CD4-positive, alpha-beta memory T cell (primary cell): ENCODE data around the gene MYL3. TPM values are rescaled to one million over a fixed set of nuclear protein-coding genes. Genes with fewer than 3 reads are reported as not detected.

Experiments used
- CTCF ChIA-PET: fragments of 350-600 bp; sonication (Branson Sonifier 250); formaldehyde crosslinking; loops from one replicate; lab custom pipeline; 2021; ENCODE audit warnings: inconsistent platforms; ENCODE audit not compliant: partially characterized antibody; lab: Charles Lee
- POLR2A ChIA-PET: fragments of 350-600 bp; sonication (Branson Sonifier 250); formaldehyde crosslinking; loops from one replicate; lab custom pipeline; 2021; ENCODE audit not compliant: partially characterized antibody; lab: Charles Lee
- DNase-seq, 5 donors: peaks; one replicate each; pipeline versions ENCODE4 v3.0.0 to v3.0.0-alpha.2; 2020 to 2022; ENCODE audit warnings: mixed read lengths in 1 of 5
- H3K27ac ChIP-seq: one replicate; pipeline ENCODE4 v1.7.0; 2013; ENCODE audit warnings: low read depth, low read length
- H3K27me3 ChIP-seq: 2 replicates; pipeline ENCODE4 v1.7.0; 2013; ENCODE audit warnings: mild to moderate bottlenecking, low read length, moderate library complexity; ENCODE audit not compliant: insufficient read depth
- H3K36me3 ChIP-seq: 2 replicates; pipeline ENCODE4 v1.7.0; 2013; ENCODE audit warnings: mild to moderate bottlenecking, low read length, moderate library complexity; ENCODE audit not compliant: insufficient read depth
- H3K4me1 ChIP-seq: 2 replicates; pipeline ENCODE4 v1.7.0; 2013; ENCODE audit warnings: mild to moderate bottlenecking, low read length, moderate library complexity; ENCODE audit not compliant: insufficient read depth
- H3K4me3 ChIP-seq, 2 donors: one replicate each; pipeline ENCODE4 v1.7.0; 2013; ENCODE audit warnings: low read length in 2 of 2, mild to moderate bottlenecking in 1 of 2
- H3K9me3 ChIP-seq, 2 donors: one replicate each; pipeline ENCODE4 v1.7.0; 2013; ENCODE audit warnings: low read length in 2 of 2, control low read depth in 1 of 2; ENCODE audit not compliant: control insufficient read depth in 1 of 2
- H3K27ac Mint-ChIP-seq, 7 donors: one replicate each; pipeline ENCODE4 v1.8.0; 2020 to 2021; ENCODE audit warnings: mixed read lengths in 7 of 7, mild to moderate bottlenecking in 6 of 7, inconsistent platforms in 3 of 7, moderate library complexity in 3 of 7
- H3K27me3 Mint-ChIP-seq, 2 donors: one replicate each; pipeline ENCODE4 v1.8.0; 2020 to 2021; ENCODE audit warnings: mixed read lengths in 2 of 2
- H3K36me3 Mint-ChIP-seq, 2 donors: one replicate each; pipeline ENCODE4 v1.8.0; 2020 to 2021; ENCODE audit warnings: mixed read lengths in 2 of 2, inconsistent platforms in 1 of 2, mild to moderate bottlenecking in 1 of 2
- H3K4me1 Mint-ChIP-seq, 4 donors: one replicate each; pipeline ENCODE4 v1.8.0; 2020 to 2021; ENCODE audit warnings: mixed read lengths in 4 of 4, mild to moderate bottlenecking in 1 of 4
- H3K4me3 Mint-ChIP-seq, 8 donors: one replicate each; pipeline ENCODE4 v1.8.0; 2020 to 2021; ENCODE audit warnings: mixed read lengths in 8 of 8, mild to moderate bottlenecking in 7 of 8, moderate library complexity in 6 of 8, inconsistent platforms in 3 of 8
- H3K9me3 Mint-ChIP-seq, 8 donors: one replicate each; pipeline ENCODE4 v1.8.0; 2020 to 2021; ENCODE audit warnings: mixed read lengths in 8 of 8, mild to moderate bottlenecking in 5 of 8, inconsistent platforms in 3 of 8, moderate library complexity in 1 of 8
- intact Hi-C: fragments of 100-400 bp; cut with micrococcal nuclease; formaldehyde crosslinking; loops from one replicate; pipeline ENCODE4 v1.15.1; 2023
- polyA plus RNA-seq, 2 donors: library from polyadenylated mRNA; unstranded; fragments of 300-500 nt; fragmentation: Illumina TruSeq; gene quantifications; one replicate each; pipeline ENCODE4 v1.2.3, GENCODE V29; 2021
- total RNA-seq, 2 experiments: library from RNA; stranded (reverse); gene quantifications; one replicate each; pipeline ENCODE4 v1.2.3, GENCODE V29; 2021

MYL3 gene
- total and polyA plus RNA-seq, 4 experiments from 2014 or later = not detected

DNA sequence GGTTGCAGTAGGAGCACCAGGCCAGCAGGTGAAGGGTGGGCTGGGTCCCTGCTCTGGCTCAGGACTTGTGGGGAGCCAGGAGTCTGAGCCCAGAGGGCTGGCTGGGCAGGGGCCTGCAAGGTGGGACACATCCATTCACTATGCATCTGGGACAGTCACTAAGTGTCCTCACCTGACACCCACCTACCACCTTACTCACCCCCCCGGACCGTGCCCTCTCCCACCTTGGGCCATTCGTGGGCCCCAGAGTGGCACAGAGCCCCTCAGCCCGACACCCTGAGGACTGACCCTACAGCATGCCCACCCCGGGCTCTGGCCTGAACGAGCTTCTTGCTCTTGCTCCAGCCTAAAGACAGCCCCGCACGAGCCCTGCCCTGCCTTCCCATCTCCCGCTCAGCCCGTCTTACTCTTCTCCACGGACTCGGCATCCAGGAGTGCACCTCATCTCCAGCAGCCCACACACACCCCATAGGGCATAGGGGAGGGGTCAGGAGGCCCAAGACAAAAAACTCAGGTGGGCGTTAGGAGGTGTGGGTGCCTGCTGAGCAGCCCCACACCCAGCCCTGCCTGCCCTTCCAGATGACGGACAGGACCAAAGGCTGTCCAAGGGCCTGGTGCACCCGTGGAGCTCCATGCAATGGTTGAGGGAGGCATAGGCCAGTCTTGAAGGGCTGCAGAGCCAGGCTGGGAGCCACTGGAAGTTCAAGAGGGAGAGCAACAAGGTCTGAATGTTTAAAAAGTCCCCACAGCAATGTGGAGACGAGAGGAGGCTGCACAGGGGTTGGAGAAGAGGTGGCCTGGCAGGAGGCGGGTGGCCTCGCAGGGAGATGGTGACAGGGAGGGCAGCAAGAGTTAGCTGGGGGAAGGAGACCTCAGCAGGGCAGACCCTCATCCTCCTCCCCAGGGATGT, 41.3 kb upstream of the MYL3 start:
- H3K9me3 Mint-ChIP-seq = no peaks in the 10 kb centered on the region
- ChIA-PET POLR2A (no interaction called here), CTCF (no interaction called here)
- Histone ChIP-seq H3K27ac (no peak overlapping the region), H3K27me3 (no peaks in the 10 kb centered on the region), H3K4me1 (peaks cover 5% of the 10 kb centered on the region), H3K9me3 (no peaks in the 10 kb centered on the region), H3K36me3 (no peaks in the 10 kb centered on the region), H3K4me3 (no peak overlapping the region)
- H3K27me3 Mint-ChIP-seq = no peaks in the 10 kb centered on the region
- no peaks in the 10 kb centered on the region for H3K36me3 Mint-ChIP-seq
- intact Hi-C loops = no loop called here
- H3K4me1 Mint-ChIP-seq = peaks cover 4 to 5% (median 4%) of the 10 kb centered on the region in 4 donors
- DNase-seq = peak in 1 of 5 donors; percentile 22
- H3K4me3 Mint-ChIP-seq = no peak overlapping the region
- H3K27ac Mint-ChIP-seq = no peak overlapping the region

DNA sequence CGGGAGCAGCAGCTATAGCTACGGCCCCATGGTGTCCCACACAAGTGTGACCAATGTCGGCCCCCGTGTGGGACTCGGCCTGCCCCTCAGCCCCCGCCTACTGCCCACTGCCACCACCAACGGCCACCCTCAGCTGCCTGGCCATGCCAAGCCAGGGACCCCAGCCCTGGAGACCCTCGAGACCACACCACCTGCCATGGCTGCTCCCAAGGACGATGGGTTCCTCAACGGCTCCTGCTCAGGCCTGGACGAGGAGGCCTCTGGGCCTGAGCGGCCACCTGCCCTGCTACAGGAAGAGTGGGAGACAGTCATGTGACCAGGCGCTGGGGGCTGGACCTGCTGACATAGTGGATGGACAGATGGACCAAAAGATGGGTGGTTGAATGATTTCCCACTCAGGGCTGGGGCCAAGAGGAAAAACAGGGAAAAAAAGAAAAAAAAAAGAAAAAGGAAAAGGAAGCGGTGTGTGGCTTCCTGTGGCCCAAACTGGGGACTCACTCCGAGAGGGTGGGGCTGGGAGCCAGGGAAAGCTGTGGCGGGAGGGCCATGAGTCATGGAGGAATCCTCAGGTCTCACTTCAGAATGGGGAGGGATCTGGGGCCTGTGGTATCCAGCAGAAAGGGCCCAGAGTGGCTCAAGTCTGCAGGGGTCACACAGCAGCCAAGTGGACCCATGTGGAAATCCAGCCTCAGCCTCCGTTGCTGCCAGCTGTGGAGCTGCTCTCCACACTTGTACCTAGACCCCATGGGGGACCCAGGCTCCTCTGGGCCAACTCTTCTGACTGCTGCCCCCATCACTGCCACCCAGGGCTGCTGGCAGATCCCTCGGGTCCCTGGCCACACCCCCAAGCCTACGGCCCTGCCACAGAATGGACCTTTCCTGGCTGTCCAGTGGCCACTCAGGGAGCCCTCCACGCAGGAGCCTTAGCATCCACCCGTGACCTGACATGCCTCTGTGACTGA, 40.4 kb upstream of the MYL3 start:
- POLR2A ChIA-PET = no interaction called here
- no peaks in the 10 kb centered on the region for H3K4me1 ChIP-seq
- intact Hi-C loops = no loop called here
- H3K27me3 ChIP-seq = no peaks in the 10 kb centered on the region
- Mint-ChIP-seq H3K4me1 (peaks cover 0 to 7% (median under 1%) of the 10 kb centered on the region in 4 donors), H3K4me3 (no peak overlapping the region), H3K27me3 (peaks cover 0 to 6% of the 10 kb centered on the region in 2 donors), H3K36me3 (no peaks in the 10 kb centered on the region), H3K9me3 (no peaks in the 10 kb centered on the region), H3K27ac (no peak overlapping the region)
- H3K4me3 ChIP-seq = no peak overlapping the region
- peak in 1 of 5 donors; percentile 16 for DNase-seq
- CTCF ChIA-PET = no interaction called here
- H3K27ac ChIP-seq = no peak overlapping the region
- no peaks in the 10 kb centered on the region for H3K9me3 ChIP-seq
- no peaks in the 10 kb centered on the region for H3K36me3 ChIP-seq

DNA sequence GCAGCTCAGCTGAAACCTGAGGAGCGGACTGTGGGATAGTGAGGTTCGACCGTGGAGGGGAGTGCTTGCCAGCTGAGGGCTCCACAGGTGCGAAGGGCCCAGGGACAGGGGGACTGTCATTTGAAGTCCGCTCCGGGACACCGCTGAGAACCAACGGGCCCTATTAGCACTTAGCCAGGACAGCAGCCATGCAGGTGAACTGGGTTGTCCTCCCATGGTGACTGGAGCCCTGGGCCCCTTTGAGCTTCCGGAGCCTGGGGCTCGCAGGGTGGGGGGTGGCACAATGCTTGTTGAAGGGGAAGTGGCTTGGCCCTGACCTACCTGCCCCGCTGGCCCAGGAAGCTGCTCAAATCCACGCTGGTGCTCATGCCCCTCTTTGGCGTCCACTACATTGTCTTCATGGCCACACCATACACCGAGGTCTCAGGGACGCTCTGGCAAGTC, 39.0 kb upstream of the MYL3 start:
- Histone ChIP-seq H3K36me3 (no peaks in the 10 kb centered on the region), H3K9me3 (no peaks in the 10 kb centered on the region), H3K27ac (no peak overlapping the region), H3K4me1 (no peaks in the 10 kb centered on the region), H3K4me3 (no peak overlapping the region), H3K27me3 (no peaks in the 10 kb centered on the region)
- Mint-ChIP-seq H3K4me1 (peaks cover 0 to 16% (median 3%) of the 10 kb centered on the region in 4 donors), H3K36me3 (no peaks in the 10 kb centered on the region), H3K27me3 (peaks cover 2 to 8% of the 10 kb centered on the region in 2 donors), H3K27ac (no peak overlapping the region), H3K4me3 (no peak overlapping the region), H3K9me3 (no peaks in the 10 kb centered on the region)
- ChIA-PET POLR2A (interaction anchor here (1.1 kb wide), 1 partner anchor 10 kb away, joined by 3 read pairs; no protein-coding TSS in a partner anchor), CTCF (interaction anchor here (1.9 kb wide), 1 partner anchor 12 kb away, joined by 6 read pairs; no protein-coding TSS in a partner anchor)
- intact Hi-C loops = no loop called here
- DNase-seq = peak in 1 of 5 donors; percentile 20

DNA sequence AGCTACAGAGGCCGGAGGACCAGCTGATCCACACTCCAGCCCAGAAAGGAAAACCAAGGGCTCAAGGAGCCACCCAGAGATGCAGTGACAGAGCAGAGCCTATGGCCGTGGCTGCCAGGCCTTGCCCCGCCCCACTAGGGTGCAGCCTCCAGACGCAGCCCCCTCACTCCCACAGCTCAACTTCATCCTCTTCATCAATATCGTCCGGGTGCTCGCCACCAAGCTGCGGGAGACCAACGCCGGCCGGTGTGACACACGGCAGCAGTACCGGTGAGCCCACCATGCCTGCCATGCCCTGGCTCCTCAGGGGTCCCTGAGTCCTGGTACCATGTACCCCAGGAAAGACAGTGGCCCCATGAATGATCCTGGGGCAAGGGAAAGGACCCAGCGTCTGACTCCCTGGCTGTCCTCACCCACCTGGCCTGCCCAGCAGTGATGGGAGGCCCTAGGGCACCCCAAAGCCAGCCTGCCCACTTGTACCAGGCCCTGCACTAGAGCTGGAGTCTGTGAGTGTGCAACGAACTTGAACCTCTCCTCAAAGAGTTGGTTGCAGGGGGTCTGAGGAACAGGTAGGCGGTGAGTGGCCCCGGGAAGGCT, 38.4 kb upstream of the MYL3 start:
- intact Hi-C loops = no loop called here
- no peak overlapping the region for H3K27ac ChIP-seq
- no peaks in the 10 kb centered on the region for H3K9me3 Mint-ChIP-seq
- H3K36me3 Mint-ChIP-seq = no peaks in the 10 kb centered on the region
- no peaks in the 10 kb centered on the region for H3K4me1 ChIP-seq
- H3K27me3 ChIP-seq = no peaks in the 10 kb centered on the region
- H3K4me3 Mint-ChIP-seq = no peak overlapping the region
- ChIA-PET CTCF (interaction anchor here (1.6 to 3.2 kb wide), 4 partner anchors 8 to 35 kb away, joined by 4 to 12 read pairs (median 6); no protein-coding TSS in a partner anchor), POLR2A (interaction anchor here (1.1 kb wide), 1 partner anchor 11 kb away, joined by 3 read pairs; no protein-coding TSS in a partner anchor)
- H3K9me3 ChIP-seq = no peaks in the 10 kb centered on the region
- H3K27ac Mint-ChIP-seq = no peak overlapping the region
- peaks cover 2 to 8% of the 10 kb centered on the region in 2 donors for H3K27me3 Mint-ChIP-seq
- peaks cover 0 to 16% (median 3%) of the 10 kb centered on the region in 4 donors for H3K4me1 Mint-ChIP-seq
- H3K36me3 ChIP-seq = no peaks in the 10 kb centered on the region
- DNase-seq = peak in 1 of 5 donors; percentile 26
- H3K4me3 ChIP-seq = no peak overlapping the region

DNA sequence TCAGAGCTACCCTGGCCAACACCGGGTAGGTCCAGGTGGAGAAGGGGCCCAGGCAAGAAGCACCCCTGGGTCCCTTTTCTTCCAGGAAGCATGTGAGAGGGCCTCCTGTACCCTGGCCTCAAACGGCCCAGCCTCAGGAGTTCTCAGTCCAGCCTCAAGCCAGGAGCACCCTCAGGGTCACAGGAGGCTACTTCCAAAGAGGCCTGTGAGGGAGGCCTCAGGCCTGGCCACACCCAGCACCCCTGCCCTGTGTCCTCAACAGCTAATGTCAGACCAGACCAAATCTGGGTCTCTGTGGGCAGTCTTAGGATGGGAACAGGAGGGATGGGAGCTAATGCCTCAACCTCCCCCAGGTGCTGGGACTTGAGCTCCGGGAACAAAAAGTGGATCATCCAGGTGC, 37.8 kb upstream of the MYL3 start:
- intact Hi-C loops = no loop called here
- CTCF ChIA-PET = interaction anchor here (1.6 to 3.2 kb wide), 4 partner anchors 8 to 34 kb away, joined by 4 to 12 read pairs (median 6); no protein-coding TSS in a partner anchor
- Mint-ChIP-seq H3K27me3 (peaks cover 5 to 10% of the 10 kb centered on the region in 2 donors), H3K4me3 (no peak overlapping the region), H3K36me3 (no peaks in the 10 kb centered on the region), H3K9me3 (no peaks in the 10 kb centered on the region), H3K4me1 (peaks cover 0 to 16% (median 3%) of the 10 kb centered on the region in 4 donors), H3K27ac (no peak overlapping the region)
- Histone ChIP-seq H3K9me3 (no peaks in the 10 kb centered on the region), H3K27ac (no peak overlapping the region), H3K4me3 (no peak overlapping the region), H3K4me1 (no peaks in the 10 kb centered on the region), H3K27me3 (no peaks in the 10 kb centered on the region), H3K36me3 (no peaks in the 10 kb centered on the region)
- POLR2A ChIA-PET = interaction anchor here (1.1 kb wide), 1 partner anchor 12 kb away, joined by 3 read pairs; no protein-coding TSS in a partner anchor
- no peak for DNase-seq

DNA sequence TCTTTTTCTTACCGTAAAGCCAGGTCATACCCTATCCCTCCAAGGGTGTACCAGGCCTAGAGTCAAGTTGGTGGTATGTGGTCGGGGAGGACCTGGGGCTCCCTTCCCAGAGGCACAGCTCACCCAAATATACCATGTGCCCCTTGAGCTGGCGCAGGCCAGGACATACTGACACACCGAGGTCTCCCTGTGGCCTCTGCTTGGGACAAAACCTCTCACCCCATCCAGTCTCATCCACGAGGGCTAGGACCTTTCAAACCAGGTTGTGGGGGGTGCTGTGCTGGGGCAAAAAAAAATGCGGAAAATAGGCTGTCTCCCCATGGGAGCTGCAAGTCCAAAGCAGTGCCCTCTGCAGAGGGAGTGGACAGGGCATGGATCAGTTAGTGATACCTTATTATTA, 37.1 kb upstream of the MYL3 start:
- Histone ChIP-seq H3K4me1 (no peaks in the 10 kb centered on the region), H3K36me3 (no peaks in the 10 kb centered on the region), H3K27me3 (no peaks in the 10 kb centered on the region), H3K4me3 (no peak overlapping the region), H3K9me3 (no peaks in the 10 kb centered on the region), H3K27ac (no peak overlapping the region)
- intact Hi-C loops = no loop called here
- Mint-ChIP-seq H3K27ac (no peak overlapping the region), H3K9me3 (no peaks in the 10 kb centered on the region), H3K4me1 (peaks cover under 1 to 18% (median 3%) of the 10 kb centered on the region in 4 donors), H3K27me3 (peaks cover 6 to 12% of the 10 kb centered on the region in 2 donors), H3K36me3 (no peaks in the 10 kb centered on the region), H3K4me3 (peak overlapping the region in 1 of 8 donors; percentile 25)
- CTCF ChIA-PET = interaction anchor here (1.0 to 3.2 kb wide), 4 partner anchors 9 to 33 kb away, joined by 3 to 12 read pairs (median 5); no protein-coding TSS in a partner anchor
- DNase-seq = peak in 1 of 5 donors; percentile 8
- POLR2A ChIA-PET = no interaction called here
